ENCODE data around the gene PRDM7. TPM values are rescaled to one million over a fixed set of nuclear protein-coding genes. Genes with fewer than 3 reads are reported as not detected.

PRDM7 gene
- total RNA-seq, 3 donors from 2014 or later: not detected

- ATAC-seq (no peak), DNase-seq (no peak)
- no peaks in the 10 kb centered on the region for H3K36me3 ChIP-seq (ENCODE audit: low read depth)
- H3K9me3 ChIP-seq: no peaks in the 10 kb centered on the region
- no peak for TF ChIP-seq CTCF (IDR thresholded peaks at IDR 0.05)
- intact Hi-C loops (cut with DNase I, micrococcal nuclease): no loop called here
- H3K4me3 ChIP-seq: no peak overlapping the region
- peaks cover 20% of the 10 kb centered on the region for H3K4me1 ChIP-seq (ENCODE audit: low read depth)
These were observed 28.8 kb downstream of the PRDM7 start for GRCh38 chr16:90048347-90048722.

- peak; percentile 7 for ATAC-seq
- intact Hi-C loops (cut with DNase I, micrococcal nuclease): no loop called here
- no peak for DNase-seq
- Histone ChIP-seq H3K9me3 (no peaks in the 10 kb centered on the region), H3K4me3 (no peak overlapping the region), H3K4me1 (ENCODE audit: low read depth) (peaks cover 20% of the 10 kb centered on the region), H3K36me3 (ENCODE audit: low read depth) (no peaks in the 10 kb centered on the region)
- TF ChIP-seq CTCF (IDR thresholded peaks at IDR 0.05): no peak
These were observed 29.3 kb downstream of the PRDM7 start for GRCh38 chr16:90047714-90048346.

- no peak overlapping the region for H3K4me3 ChIP-seq
- ATAC-seq (peak; percentile 33), DNase-seq (peak; percentile 27 to 70 (median 58))
- H3K9me3 ChIP-seq: no peaks in the 10 kb centered on the region
- TF ChIP-seq CTCF (IDR thresholded peaks at IDR 0.05): no peak
- H3K36me3 ChIP-seq (ENCODE audit: low read depth): no peaks in the 10 kb centered on the region
- peaks cover 20% of the 10 kb centered on the region for H3K4me1 ChIP-seq (ENCODE audit: low read depth)
- intact Hi-C loops (cut with DNase I, micrococcal nuclease): no loop called here
These were observed 30.0 kb downstream of the PRDM7 start for GRCh38 chr16:90046971-90047713.

GRCh38 chr16:90046122-90046970, 30.8 kb downstream of the PRDM7 start:
- no peaks in the 10 kb centered on the region for H3K9me3 ChIP-seq
- ATAC-seq (no peak), DNase-seq (no peak)
- TF ChIP-seq CTCF (IDR thresholded peaks at IDR 0.05): no peak
- no peaks in the 10 kb centered on the region for H3K36me3 ChIP-seq (ENCODE audit: low read depth)
- H3K4me3 ChIP-seq: no peak overlapping the region
- intact Hi-C loops (cut with DNase I, micrococcal nuclease): no loop called here
- peaks cover 20% of the 10 kb centered on the region for H3K4me1 ChIP-seq (ENCODE audit: low read depth)

- peak; percentile 92 for ATAC-seq
- no peaks in the 10 kb centered on the region for H3K36me3 ChIP-seq (ENCODE audit: low read depth)
These were observed 33.0 kb downstream of the PRDM7 start for GRCh38 chr16:90044111-90044551.

More at GRCh38 chr16:90044111-90044551, 33.0 kb downstream of the PRDM7 start:
- TF ChIP-seq CTCF (IDR thresholded peaks at IDR 0.05): no peak
- peak; percentile 60 to 66 (median 60) for DNase-seq
- no peak overlapping the region for H3K4me3 ChIP-seq
- no peaks in the 10 kb centered on the region for H3K9me3 ChIP-seq
- H3K4me1 ChIP-seq (ENCODE audit: low read depth): peaks cover 20% of the 10 kb centered on the region
- intact Hi-C loops (cut with DNase I, micrococcal nuclease): no loop called here
